Naive thymus-derived CD4-positive, alpha-beta T cell (primary cell): ENCODE results near the gene TRPM8. TPM values are rescaled to one million over a fixed set of nuclear protein-coding genes. Genes with fewer than 3 reads are reported as not detected.

Source experiments
- ATAC-seq: fragments of 150-1000 bp; cut with Tn5 transposase; 2 replicates; pipeline ENCODE4 v1.10.0; 2021; ENCODE audit warnings: mild to moderate bottlenecking, moderate library complexity
- CTCF ChIA-PET: fragments of 350-600 bp; sonication (Branson Sonifier 250); formaldehyde crosslinking; loops from one replicate; lab custom pipeline; 2021; ENCODE audit warnings: antibody characterized with exemption; lab: Charles Lee
- POLR2A ChIA-PET: fragments of 350-600 bp; sonication (Branson Sonifier 250); formaldehyde crosslinking; loops from one replicate; lab custom pipeline; 2021; ENCODE audit warnings: antibody characterized with exemption, inconsistent platforms; lab: Charles Lee
- DNase-seq, 9 donors: peaks; one replicate each; pipeline versions ENCODE4 v3.0.0 to v3.0.0-alpha.2; 2020 to 2022; ENCODE audit warnings: mixed read lengths in 1 of 9
- H3K27ac ChIP-seq: one replicate; pipeline ENCODE4 v1.7.0; 2013; ENCODE audit warnings: mild to moderate bottlenecking, low read depth, low read length, moderate library complexity
- H3K27me3 ChIP-seq, 2 donors: one replicate each; pipeline ENCODE4 v1.7.0; 2013; ENCODE audit warnings: low read length in 2 of 2, mild to moderate bottlenecking in 2 of 2, moderate library complexity in 2 of 2; ENCODE audit not compliant: control insufficient read depth in 2 of 2, insufficient read depth in 2 of 2
- H3K36me3 ChIP-seq, 3 experiments: 1 replicate in 2 of 3; 2 replicates in 1 of 3; pipeline ENCODE4 v1.7.0; 2013; ENCODE audit warnings: low read length in 3 of 3, mild to moderate bottlenecking in 3 of 3, moderate library complexity in 1 of 3; ENCODE audit not compliant: insufficient read depth in 3 of 3, control insufficient read depth in 2 of 3
- H3K4me1 ChIP-seq, 2 donors: one replicate each; pipeline ENCODE4 v1.7.0; 2013; ENCODE audit warnings: low read length in 2 of 2, mild to moderate bottlenecking in 2 of 2, moderate library complexity in 1 of 2; ENCODE audit not compliant: control insufficient read depth in 2 of 2, insufficient read depth in 2 of 2
- H3K4me3 ChIP-seq: 2 replicates; pipeline ENCODE4 v1.7.0; 2013; ENCODE audit warnings: mild to moderate bottlenecking, low read length
- H3K9me3 ChIP-seq, 3 experiments: 1 replicate in 2 of 3; 2 replicates in 1 of 3; pipeline ENCODE4 v1.7.0; 2013; ENCODE audit warnings: low read length in 3 of 3; ENCODE audit not compliant: control insufficient read depth in 2 of 3
- H3K27ac Mint-ChIP-seq, 9 donors: one replicate each; pipeline ENCODE4 v1.8.0; 2020 to 2022; ENCODE audit warnings: mixed read lengths in 9 of 9, mild to moderate bottlenecking in 8 of 9, moderate library complexity in 5 of 9, inconsistent platforms in 2 of 9
- H3K27me3 Mint-ChIP-seq, 5 donors: one replicate each; pipeline ENCODE4 v1.8.0; 2021 to 2022; ENCODE audit warnings: mixed read lengths in 5 of 5, mild to moderate bottlenecking in 1 of 5
- H3K36me3 Mint-ChIP-seq, 5 donors: one replicate each; pipeline ENCODE4 v1.8.0; 2020 to 2022; ENCODE audit warnings: mixed read lengths in 5 of 5, mild to moderate bottlenecking in 3 of 5, inconsistent platforms in 1 of 5
- H3K4me1 Mint-ChIP-seq, 7 donors: one replicate each; pipeline ENCODE4 v1.8.0; 2020 to 2022; ENCODE audit warnings: mixed read lengths in 7 of 7, mild to moderate bottlenecking in 3 of 7, inconsistent platforms in 1 of 7
- H3K4me3 Mint-ChIP-seq, 10 donors: one replicate each; pipeline ENCODE4 v1.8.0; 2020 to 2022; ENCODE audit warnings: mild to moderate bottlenecking in 10 of 10, mixed read lengths in 10 of 10, moderate library complexity in 6 of 10, inconsistent platforms in 2 of 10
- H3K9me3 Mint-ChIP-seq, 11 donors: one replicate each; pipeline ENCODE4 v1.8.0; 2020 to 2022; ENCODE audit warnings: mixed read lengths in 11 of 11, mild to moderate bottlenecking in 4 of 11, inconsistent platforms in 1 of 11, moderate library complexity in 1 of 11
- intact Hi-C, 2 donors: fragments of 100-400 bp; cut with micrococcal nuclease; formaldehyde crosslinking; loops; one replicate each; pipeline ENCODE4 v1.15.1; 2023
- polyA plus RNA-seq, 2 donors: library from polyadenylated mRNA; unstranded; fragments of 300-500 nt; fragmentation: Illumina TruSeq; gene quantifications; one replicate each; pipeline ENCODE4 v1.2.3, GENCODE V29; 2021
- total RNA-seq, 6 experiments: library from RNA in 5 of 6; stranded (reverse) in 5 of 6; gene quantifications; 1 replicate in 5 of 6; 2 replicates in 1 of 6; pipeline ENCODE4 v1.2.3 and lab custom pipeline; 2021 to 2026

The TRPM8 gene
- total and polyA plus RNA-seq, 7 experiments from 2014 or later, result not detected

DNA sequence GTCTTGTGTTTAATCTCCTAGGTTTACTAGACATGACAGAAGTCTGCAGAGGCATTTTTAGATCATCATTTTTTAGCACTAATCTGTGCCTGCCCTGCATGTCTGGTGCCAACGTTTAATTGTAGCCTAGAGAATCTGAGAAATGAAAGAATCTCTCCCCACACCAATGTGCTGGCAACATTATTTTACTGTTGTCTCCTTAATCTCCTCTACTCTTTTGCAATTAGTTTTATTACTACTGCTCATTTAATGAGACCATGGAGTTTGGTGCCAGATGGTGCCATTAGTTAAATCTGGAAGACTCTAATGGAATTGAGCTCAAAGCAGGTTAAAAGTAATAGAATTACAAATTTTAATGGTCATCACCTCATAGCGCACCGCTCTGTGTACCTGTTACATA, 129.3 kb downstream of the TRPM8 start:
- Mint-ChIP-seq H3K4me1 (peaks cover under 1 to 6% (median 4%) of the 10 kb centered on the region in 7 donors), H3K27ac (no peak overlapping the region), H3K36me3 (no peaks in the 10 kb centered on the region), H3K27me3 (peaks cover 0 to 54% (median 0%) of the 10 kb centered on the region in 5 donors), H3K4me3 (no peak overlapping the region), H3K9me3 (peaks cover 0 to 8% (median 0%) of the 10 kb centered on the region in 11 donors)
- no peak overlapping the region for H3K4me3 ChIP-seq
- H3K27me3 ChIP-seq, result no peaks in the 10 kb centered on the region
- ChIA-PET POLR2A (no interaction called here), CTCF (no interaction called here)
- no peaks in the 10 kb centered on the region for H3K9me3 ChIP-seq
- H3K36me3 ChIP-seq, result no peaks in the 10 kb centered on the region
- no peaks in the 10 kb centered on the region for H3K4me1 ChIP-seq
- DNase-seq, result no peak
- intact Hi-C loops, result no loop called here
- no peak overlapping the region for H3K27ac ChIP-seq
- no peak for ATAC-seq

DNA sequence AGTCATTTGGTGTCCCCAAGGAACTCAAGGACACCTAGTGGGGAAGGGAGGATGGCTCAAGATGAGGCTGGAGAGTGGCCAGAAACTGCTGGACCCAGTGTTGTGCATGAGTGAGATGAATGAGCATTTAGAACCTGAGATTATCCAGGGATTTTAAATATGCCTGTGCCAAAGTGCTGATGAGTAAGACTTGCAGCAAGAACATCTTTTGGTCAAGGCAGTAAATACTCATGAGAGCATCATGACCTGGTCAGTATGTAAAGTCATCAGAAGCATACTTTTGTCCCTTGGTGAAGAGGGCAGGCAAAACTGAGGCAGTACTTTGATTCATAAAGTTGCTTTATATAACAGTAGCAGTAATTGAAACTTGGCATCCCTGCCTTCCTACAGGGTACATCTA, 130.2 kb downstream of the TRPM8 start:
- ChIA-PET POLR2A (no interaction called here), CTCF (no interaction called here)
- H3K27me3 ChIP-seq, result no peaks in the 10 kb centered on the region
- no peaks in the 10 kb centered on the region for H3K9me3 ChIP-seq
- intact Hi-C loops, result no loop called here
- no peaks in the 10 kb centered on the region for H3K4me1 ChIP-seq
- DNase-seq (no peak), ATAC-seq (no peak)
- H3K27ac ChIP-seq, result no peak overlapping the region
- no peak overlapping the region for H3K4me3 ChIP-seq
- no peaks in the 10 kb centered on the region for H3K36me3 Mint-ChIP-seq
- H3K4me1 Mint-ChIP-seq, result peaks cover 2 to 12% (median 4%) of the 10 kb centered on the region in 7 donors
- peaks cover 0 to 8% (median 0%) of the 10 kb centered on the region in 11 donors for H3K9me3 Mint-ChIP-seq
- H3K27me3 Mint-ChIP-seq, result peaks cover 0 to 52% (median 0%) of the 10 kb centered on the region in 5 donors
- no peak overlapping the region for H3K27ac Mint-ChIP-seq
- H3K36me3 ChIP-seq, result no peaks in the 10 kb centered on the region
- no peak overlapping the region for H3K4me3 Mint-ChIP-seq

DNA sequence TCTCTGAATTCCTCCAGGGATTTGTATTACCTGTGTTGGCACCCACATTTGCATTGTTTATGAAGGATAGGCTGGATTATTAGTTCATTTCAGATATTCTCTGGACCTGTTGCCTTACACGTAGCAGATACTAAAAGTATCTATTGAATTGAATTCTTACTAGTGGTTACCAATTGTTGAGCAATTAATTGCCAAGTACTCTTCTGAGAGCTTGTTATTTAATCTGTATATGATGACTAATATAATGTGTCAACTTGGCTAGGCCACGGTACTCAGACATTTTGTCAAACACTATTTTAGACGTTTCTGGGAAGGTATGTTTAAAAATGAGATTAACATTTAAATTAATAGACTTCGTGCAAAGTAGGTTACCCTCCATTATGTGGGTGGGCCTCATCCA, 130.9 kb downstream of the TRPM8 start:
- ChIA-PET CTCF (no interaction called here), POLR2A (no interaction called here)
- Histone ChIP-seq H3K4me1 (no peaks in the 10 kb centered on the region), H3K4me3 (no peak overlapping the region), H3K27me3 (no peaks in the 10 kb centered on the region), H3K36me3 (no peaks in the 10 kb centered on the region), H3K27ac (no peak overlapping the region), H3K9me3 (no peaks in the 10 kb centered on the region)
- no peak overlapping the region for H3K27ac Mint-ChIP-seq
- peaks cover 0 to 51% (median 0%) of the 10 kb centered on the region in 5 donors for H3K27me3 Mint-ChIP-seq
- H3K36me3 Mint-ChIP-seq, result no peaks in the 10 kb centered on the region
- peaks cover 0 to 11% (median 0%) of the 10 kb centered on the region in 11 donors for H3K9me3 Mint-ChIP-seq
- no peak for ATAC-seq
- intact Hi-C loops, result no loop called here
- H3K4me3 Mint-ChIP-seq, result no peak overlapping the region
- H3K4me1 Mint-ChIP-seq, result peaks cover 2 to 12% (median 4%) of the 10 kb centered on the region in 7 donors
- no peak for DNase-seq

DNA sequence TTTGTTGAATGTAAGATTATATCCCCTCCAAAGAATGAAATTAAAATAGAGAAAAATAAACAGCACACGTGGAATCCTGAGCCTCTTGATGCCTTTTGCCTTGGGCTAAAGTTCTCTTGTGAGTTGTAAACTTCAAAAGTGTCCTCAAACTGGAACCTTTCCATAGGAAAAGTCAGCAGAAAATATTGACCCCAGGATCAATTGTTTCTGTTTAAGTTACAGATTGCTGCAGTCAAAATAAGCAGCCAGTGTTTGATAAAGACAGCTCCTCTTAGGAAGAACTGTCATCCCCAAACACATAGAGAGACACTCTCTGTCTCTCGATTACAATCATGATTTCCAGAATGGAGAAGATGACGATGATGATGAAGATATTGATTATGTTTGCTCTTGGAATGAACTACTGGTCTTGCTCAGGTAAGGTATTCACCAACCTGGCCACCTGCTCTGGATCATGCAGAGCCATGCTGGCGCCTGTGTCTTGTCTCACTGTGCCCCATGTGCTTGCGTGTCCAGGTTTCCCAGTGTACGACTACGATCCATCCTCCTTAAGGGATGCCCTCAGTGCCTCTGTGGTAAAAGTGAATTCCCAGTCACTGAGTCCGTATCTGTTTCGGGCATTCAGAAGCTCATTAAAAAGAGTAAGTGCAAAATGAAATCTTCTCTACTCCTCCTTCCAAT, 133.4 kb downstream of the TRPM8 start, which contains the start of gene SPP2:
Gene SPP2 (plus strand): TSS at position 248 of the 681 bp plus-strand sequence. CDS start 85 bp downstream, at position 333.
- H3K27me3 Mint-ChIP-seq, result peaks cover 0 to 42% (median 4%) of the 10 kb centered on the region in 5 donors
- H3K27ac ChIP-seq, result no peak within 1 kb of the TSS
- peaks cover 2 to 12% (median 4%) of the 10 kb centered on the region in 7 donors for H3K4me1 Mint-ChIP-seq
- H3K27ac Mint-ChIP-seq, result no peak within 1 kb of the TSS
- intact Hi-C loops, result no loop called here
- H3K36me3 ChIP-seq, result no peaks in the 10 kb centered on the region
- no peaks in the 10 kb centered on the region for H3K36me3 Mint-ChIP-seq
- H3K4me3 ChIP-seq, result no peak within 1 kb of the TSS
- peaks cover 0 to 7% (median 0%) of the 10 kb centered on the region in 11 donors for H3K9me3 Mint-ChIP-seq
- ATAC-seq (no peak), DNase-seq (no peak)
- ChIA-PET CTCF (no interaction called here), POLR2A (no interaction called here)
- no peaks in the 10 kb centered on the region for H3K4me1 ChIP-seq
- H3K27me3 ChIP-seq, result no peaks in the 10 kb centered on the region
- no peaks in the 10 kb centered on the region for H3K9me3 ChIP-seq
- no peak within 1 kb of the TSS for H3K4me3 Mint-ChIP-seq

DNA sequence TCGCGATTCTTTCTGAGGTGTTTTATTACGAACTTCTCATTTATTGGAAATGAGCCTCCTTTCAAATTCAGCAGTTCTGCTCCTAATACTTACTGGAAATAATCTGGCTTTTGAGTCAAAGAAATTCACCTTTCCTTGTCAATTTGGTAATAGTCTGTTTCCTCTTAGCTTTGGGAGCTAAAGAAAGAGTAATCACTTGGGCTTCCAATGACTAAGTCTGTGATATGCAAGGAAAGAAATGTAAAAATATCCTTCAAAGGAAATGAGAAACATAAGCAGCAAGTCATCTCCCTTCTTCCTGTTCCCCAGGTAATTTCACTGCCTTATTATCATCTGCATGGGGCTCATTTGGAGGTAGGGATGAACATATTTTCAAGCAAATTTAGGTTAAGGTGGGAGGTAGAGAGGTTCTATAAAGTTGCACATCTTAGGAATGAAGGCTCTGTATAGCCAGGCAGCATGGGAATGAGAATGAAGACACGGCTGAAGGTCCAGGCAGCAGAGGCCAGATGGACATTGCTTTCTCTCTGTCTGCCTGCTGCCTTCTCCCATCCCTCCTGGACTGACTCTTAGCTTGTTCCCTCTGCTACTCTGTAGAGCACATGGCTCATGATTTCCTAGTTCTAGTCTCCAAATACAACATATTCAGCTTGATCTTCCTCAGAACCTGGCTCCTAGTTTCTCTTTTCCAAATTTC, 134.3 kb downstream of the TRPM8 start:
- no peak overlapping the region for H3K27ac Mint-ChIP-seq
- intact Hi-C loops, result no loop called here
- peaks cover 0 to 42% (median 4%) of the 10 kb centered on the region in 5 donors for H3K27me3 Mint-ChIP-seq
- ChIA-PET CTCF (interaction anchor here (0.6 kb wide), 1 partner anchor 217 kb away, joined by 3 read pairs; no protein-coding TSS in a partner anchor), POLR2A (no interaction called here)
- H3K27me3 ChIP-seq, result no peaks in the 10 kb centered on the region
- peaks cover 0 to 7% (median 0%) of the 10 kb centered on the region in 11 donors for H3K9me3 Mint-ChIP-seq
- H3K36me3 Mint-ChIP-seq, result no peaks in the 10 kb centered on the region
- H3K27ac ChIP-seq, result no peak overlapping the region
- no peak overlapping the region for H3K4me3 Mint-ChIP-seq
- no peak for DNase-seq
- ATAC-seq, result no peak
- H3K4me1 ChIP-seq, result no peaks in the 10 kb centered on the region
- no peak overlapping the region for H3K4me3 ChIP-seq
- peaks cover 2 to 12% (median 5%) of the 10 kb centered on the region in 7 donors for H3K4me1 Mint-ChIP-seq
- H3K36me3 ChIP-seq, result no peaks in the 10 kb centered on the region
- no peaks in the 10 kb centered on the region for H3K9me3 ChIP-seq

DNA sequence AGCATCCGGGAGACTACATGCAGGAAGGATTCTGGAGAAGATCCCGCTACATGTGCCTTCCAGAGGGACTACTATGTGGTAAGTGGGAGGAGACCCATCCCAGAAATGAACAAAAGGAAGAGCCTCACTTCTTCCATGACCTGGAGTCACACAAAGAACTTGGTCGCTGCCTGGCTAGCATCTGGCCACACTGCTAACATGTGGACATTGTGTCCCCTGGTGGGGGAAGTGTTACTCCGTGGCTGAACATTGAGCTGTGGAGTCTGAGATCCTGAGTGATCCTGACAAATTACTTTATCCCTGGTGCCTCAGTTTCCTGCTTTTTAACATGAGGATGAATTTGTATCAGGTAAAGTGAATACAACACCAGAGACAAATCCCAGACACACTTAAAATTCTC, 141.7 kb downstream of the TRPM8 start:
- ChIA-PET CTCF (no interaction called here), POLR2A (no interaction called here)
- ATAC-seq (no peak), DNase-seq (no peak)
- H3K27ac ChIP-seq, result no peak overlapping the region
- H3K9me3 ChIP-seq, result no peaks in the 10 kb centered on the region
- H3K27ac Mint-ChIP-seq, result no peak overlapping the region
- H3K4me3 ChIP-seq, result no peak overlapping the region
- H3K4me1 ChIP-seq, result no peaks in the 10 kb centered on the region
- H3K27me3 Mint-ChIP-seq, result peaks cover 4 to 42% (median 10%) of the 10 kb centered on the region in 5 donors
- H3K4me3 Mint-ChIP-seq, result no peak overlapping the region
- H3K9me3 Mint-ChIP-seq, result peaks cover 0 to 2% (median 0%) of the 10 kb centered on the region in 11 donors
- H3K4me1 Mint-ChIP-seq, result peaks cover 0 to 9% (median 0%) of the 10 kb centered on the region in 7 donors
- H3K27me3 ChIP-seq, result no peaks in the 10 kb centered on the region
- H3K36me3 Mint-ChIP-seq, result peaks cover 0 to 4% (median 0%) of the 10 kb centered on the region in 5 donors
- H3K36me3 ChIP-seq, result no peaks in the 10 kb centered on the region
- intact Hi-C loops, result no loop called here
